Left hindlimb (tissue), 1 donor: ENCODE measurements around the gene ARHGAP36.

Experiments used
- DNase-seq: peaks from one replicate; pipeline ENCODE4 v3.0.0-alpha.2; 2018

Gene ARHGAP36

DNA sequence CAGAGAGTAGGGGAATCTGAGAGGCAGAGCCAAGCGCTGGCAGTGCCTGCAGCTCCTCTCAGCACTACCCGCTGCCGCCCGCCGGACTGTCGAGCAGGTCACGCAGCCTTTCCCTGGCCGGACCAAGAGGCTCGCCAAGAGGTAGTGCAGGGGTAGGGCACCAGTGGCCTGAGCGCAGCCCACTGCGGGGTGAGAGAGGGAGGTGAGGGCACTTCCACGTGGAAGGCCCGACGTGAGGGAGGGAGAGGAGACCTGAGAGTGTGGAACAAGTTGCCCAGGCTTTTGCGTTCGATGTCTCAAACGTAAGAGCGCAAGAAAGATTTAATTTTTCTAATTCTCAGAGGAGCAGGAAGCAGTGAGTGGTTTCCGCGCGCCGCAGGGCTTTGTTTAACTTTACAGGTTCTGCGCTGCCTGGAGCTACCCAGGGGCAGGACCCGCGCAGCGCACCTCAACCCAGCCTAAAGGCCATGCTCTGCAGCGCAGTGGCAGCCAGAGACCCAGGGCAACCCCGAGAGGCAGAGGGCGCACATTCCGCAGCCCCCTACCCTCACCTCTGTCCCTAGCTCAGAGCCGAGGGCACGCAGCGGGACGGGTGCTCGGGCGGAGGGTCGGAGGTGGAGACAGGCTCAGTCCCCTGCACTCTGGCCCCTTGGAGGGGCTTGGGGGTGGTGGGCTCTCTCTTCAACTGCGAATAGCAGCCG, 14.9 kb downstream of the ARHGAP36 start:
- no peak for DNase-seq

DNA sequence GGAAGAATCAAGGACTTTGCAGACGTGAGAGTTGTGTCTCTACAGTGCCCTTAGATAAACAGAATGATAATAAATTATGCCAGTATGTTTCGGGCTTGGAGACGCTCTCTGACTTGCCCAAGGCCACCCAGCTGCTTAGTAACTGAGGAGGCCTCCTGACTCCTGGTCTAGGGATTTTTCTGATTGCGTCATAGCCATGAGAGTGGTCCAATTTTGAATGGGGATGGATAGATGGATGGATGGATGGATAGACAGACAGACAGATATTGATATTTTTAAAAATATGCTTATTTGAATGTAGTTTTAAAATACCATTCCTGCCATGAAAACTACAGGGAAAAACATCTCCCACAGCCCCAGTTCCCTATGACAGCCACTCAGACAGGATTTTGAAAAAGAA, 15.5 kb downstream of the ARHGAP36 start:
- no peak for DNase-seq

DNA sequence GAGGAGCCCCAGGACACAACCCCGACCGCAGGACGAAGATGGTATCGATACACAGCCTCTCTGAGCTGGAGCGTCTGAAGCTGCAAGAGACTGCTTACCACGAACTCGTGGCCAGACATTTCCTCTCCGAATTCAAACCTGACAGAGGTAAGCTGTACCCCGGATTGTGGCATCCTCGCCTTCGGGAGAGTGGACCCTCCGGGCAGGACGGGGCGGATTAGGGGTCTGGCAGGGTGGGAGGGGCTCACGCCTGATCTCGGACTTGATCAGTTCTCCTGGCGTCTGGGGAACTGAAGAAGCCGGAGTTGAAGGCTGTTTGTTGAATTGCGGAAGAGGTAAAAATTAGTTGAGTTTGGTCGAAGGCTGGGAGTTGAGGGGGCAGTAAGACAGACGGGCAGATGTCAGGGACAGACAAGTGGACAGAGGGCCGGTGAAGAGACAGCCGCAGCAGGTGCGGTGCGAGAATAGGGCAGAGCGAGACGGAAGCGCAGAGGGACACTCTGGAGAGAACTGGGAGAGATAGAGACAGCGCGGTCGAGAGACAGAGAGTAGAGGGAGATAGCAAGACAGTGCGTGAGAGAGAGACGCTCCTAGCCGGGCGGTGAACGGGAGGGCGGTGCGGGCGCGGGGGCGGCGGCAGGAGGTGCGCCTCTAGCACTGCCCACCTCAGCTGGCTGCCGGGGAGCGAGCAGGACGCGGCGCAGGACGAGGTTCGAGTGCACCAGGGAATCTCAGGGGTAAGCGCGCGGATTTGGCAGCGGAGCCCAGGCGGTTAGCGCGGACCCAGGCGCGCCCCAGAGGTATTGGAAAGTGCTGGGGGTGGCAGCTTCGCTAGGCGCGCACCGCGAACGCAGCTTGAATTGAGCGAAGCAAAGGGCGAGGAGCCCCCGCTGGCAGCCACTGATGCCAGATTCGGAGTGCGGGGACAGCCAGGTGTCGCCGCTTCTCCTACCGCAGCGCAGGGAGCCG, 23.9 kb downstream of the ARHGAP36 start:
- DNase-seq = no peak

DNA sequence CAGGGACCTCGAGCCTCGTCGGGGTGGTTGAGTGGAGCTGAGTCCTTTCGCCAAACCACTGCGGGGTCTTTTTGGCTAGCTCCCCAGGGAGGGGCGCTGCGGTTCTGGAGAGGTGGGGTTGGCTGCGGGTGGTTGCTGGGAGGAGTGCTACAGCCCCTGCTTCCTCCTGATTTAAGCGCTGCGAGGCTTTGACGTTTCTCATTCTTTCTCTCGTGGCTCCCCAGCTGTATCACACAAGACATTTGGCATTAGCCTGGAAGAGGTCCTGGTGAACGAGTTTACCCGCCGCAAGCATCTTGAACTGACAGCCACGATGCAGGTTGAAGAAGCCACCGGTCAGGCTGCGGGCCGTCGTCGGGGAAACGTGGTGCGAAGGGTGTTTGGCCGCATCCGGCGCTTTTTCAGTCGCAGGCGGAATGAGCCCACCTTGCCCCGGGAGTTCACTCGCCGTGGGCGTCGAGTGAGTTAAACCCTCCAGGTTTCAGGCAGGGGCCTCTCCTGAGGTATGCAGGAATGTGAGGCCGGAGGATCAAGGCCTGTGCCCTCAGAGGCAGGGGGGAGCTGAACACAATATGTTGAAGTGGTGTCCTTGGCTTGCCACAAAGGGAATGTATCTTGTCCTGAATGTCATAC, 25.5 kb downstream of the ARHGAP36 start:
- no peak for DNase-seq

DNA sequence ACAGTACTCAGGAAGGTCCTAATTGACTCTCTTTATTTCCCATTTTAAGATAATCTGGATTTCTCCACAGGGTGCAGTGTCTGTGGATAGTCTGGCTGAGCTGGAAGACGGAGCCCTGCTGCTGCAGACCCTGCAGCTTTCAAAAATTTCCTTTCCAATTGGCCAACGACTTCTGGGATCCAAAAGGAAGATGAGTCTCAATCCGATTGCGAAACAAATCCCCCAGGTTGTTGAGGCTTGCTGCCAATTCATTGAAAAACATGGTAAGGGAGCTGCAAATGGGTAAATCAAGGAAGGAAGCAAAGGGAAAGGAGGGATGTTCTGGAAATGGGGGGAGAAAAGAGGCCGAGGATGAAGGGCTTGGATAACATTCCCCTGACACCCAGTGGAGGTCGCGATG, 26.0 kb downstream of the ARHGAP36 start:
- DNase-seq = no peak

DNA sequence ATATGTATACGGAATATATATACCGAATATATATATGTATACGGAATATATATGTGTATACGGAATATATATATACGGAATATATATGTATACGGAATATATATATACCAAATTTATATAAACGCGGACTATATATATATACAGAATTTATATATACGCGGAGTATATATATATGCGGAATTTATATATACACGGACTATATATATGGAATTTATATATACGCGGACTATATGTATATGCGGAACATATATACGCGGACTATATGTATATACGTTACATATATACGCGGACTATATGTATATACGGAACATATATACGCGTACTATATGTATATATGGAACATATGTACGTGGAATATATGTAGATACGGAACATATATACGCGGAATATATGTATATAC, 78.6 kb downstream of the ARHGAP36 start:
- DNase-seq = no peak

DNA sequence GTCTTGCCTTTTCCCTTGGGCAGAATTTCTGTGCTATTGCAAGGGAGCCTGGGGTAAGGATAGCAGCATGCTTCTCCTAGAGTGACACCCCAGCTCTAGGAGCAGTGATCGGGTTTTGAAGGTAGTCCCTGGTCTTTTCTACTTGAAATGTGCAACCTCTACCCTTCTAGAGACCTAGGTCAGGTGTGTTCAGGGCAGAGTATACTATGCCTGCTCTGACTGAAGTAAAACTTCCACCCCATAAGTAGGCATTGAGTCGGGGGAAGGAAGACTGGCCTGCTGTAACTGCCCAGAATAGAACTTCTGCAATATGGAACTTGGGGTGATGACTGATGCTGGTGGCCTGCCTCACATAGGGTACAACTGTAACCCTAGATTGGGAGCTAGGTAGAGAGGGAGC, 80.9 kb downstream of the ARHGAP36 start:
- DNase-seq = no peak
